ENCODE data around the gene GPX6.
"Not testable (repeated sequence)": the region's sequence is repeated elsewhere in the genome, so short reads cannot be mapped to it uniquely, and the experiment has no call there.

The GPX6 gene

DNA sequence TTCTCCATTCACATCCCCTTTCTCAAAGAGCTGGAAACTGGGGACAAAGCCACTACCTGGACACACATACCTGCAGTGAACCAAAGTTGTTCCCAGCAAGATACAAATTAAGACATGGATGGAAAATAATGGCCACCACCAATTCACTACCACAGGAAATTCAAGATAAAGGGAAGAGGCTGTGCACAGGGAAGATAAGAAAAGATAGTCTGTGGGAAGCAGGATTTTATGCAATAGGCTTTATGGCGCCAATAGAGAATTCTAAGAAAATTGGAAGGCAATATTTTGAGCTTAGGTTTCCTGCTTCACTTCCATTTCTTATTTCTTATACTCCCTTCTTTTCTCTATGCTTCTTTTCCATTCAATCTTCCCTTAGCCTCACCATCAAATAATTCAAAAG is 9.9 kb downstream of the GPX6 start:
- H3K4me3 ChIP-seq (replicated peaks; ENCODE audit: low read depth, low read length) = no peak overlapping the region
- DNase-seq (ENCODE audit: extremely low read depth, low read depth) = no peak
- TF ChIP-seq, protein P1, sequence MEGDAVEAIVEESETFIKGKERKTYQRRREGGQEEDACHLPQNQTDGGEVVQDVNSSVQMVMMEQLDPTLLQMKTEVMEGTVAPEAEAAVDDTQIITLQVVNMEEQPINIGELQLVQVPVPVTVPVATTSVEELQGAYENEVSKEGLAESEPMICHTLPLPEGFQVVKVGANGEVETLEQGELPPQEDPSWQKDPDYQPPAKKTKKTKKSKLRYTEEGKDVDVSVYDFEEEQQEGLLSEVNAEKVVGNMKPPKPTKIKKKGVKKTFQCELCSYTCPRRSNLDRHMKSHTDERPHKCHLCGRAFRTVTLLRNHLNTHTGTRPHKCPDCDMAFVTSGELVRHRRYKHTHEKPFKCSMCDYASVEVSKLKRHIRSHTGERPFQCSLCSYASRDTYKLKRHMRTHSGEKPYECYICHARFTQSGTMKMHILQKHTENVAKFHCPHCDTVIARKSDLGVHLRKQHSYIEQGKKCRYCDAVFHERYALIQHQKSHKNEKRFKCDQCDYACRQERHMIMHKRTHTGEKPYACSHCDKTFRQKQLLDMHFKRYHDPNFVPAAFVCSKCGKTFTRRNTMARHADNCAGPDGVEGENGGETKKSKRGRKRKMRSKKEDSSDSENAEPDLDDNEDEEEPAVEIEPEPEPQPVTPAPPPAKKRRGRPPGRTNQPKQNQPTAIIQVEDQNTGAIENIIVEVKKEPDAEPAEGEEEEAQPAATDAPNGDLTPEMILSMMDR (IDR thresholded peaks at IDR 0.05; ENCODE audit: low read depth, low read length, missing control alignments) = no peak

GRCh38 chr6:28502709-28503305 is 12.8 kb downstream of the GPX6 start:
- DNase-seq (ENCODE audit: extremely low read depth, low read depth); H3K4me3 ChIP-seq (replicated peaks; ENCODE audit: low read depth, low read length): not testable (repeated sequence)

- not testable (repeated sequence) for DNase-seq (ENCODE audit: extremely low read depth, low read depth); H3K4me3 ChIP-seq (replicated peaks; ENCODE audit: low read depth, low read length)
Observed at GRCh38 chr6:28502136-28502535, 13.5 kb downstream of the GPX6 start.

GRCh38 chr6:28501259-28501658 is 14.3 kb downstream of the GPX6 start:
- TF ChIP-seq, protein P1 (IDR thresholded peaks at IDR 0.05; ENCODE audit: low read depth, low read length, missing control alignments) = no peak
- no peak for DNase-seq (ENCODE audit: extremely low read depth, low read depth)
- H3K4me3 ChIP-seq (replicated peaks; ENCODE audit: low read depth, low read length) = no peak overlapping the region

DNA sequence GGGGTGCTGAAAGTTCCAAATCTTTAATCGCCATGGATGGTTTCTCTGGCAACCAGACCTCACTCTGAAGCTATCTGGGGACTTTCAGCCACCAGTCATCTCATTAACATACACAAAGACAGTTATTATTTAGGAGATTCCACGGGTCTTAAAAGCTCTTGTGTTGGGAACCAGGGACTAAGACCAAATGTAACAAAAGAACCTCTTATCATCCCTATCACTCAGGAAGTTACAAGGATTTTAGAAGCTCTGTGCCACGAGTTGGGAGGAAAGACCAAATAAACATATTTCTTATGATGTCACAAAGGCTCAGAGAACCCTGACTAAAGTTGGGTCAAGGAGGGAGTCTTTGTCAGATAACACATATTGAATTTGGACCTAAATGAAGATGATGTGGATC is 17.7 kb downstream of the GPX6 start:
- TF ChIP-seq, protein P1 (IDR thresholded peaks at IDR 0.05; ENCODE audit: low read depth, low read length, missing control alignments) = no peak
- DNase-seq (ENCODE audit: extremely low read depth, low read depth) = no peak
- no peak overlapping the region for H3K4me3 ChIP-seq (replicated peaks; ENCODE audit: low read depth, low read length)

DNA sequence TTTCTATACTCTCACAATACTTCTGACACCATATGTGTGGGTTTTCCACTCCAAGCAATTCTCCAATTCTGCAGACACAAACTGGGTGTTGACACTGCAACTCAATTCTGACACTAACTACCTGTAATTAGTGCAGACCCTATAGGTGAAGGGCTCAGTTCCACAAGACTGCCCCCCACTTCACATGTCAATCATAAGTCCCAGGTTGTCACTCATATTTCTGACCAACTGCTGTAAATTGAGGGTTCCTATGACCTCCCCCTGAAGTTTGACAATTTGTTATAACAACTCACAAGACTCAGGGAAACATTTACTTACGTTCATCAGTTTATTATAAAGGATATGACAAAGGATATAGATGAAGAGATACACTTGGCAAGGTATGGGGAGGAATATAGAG is 18.3 kb downstream of the GPX6 start:
- DNase-seq (ENCODE audit: extremely low read depth, low read depth) = no peak
- TF ChIP-seq, protein P1 (IDR thresholded peaks at IDR 0.05; ENCODE audit: low read depth, low read length, missing control alignments) = no peak

GRCh38 chr6:28496099-28496779 is 19.4 kb downstream of the GPX6 start:
- no peak overlapping the region for H3K4me3 ChIP-seq (replicated peaks; ENCODE audit: low read depth, low read length)
- no peak for DNase-seq (ENCODE audit: extremely low read depth, low read depth)
- TF ChIP-seq, protein P1 (IDR thresholded peaks at IDR 0.05; ENCODE audit: low read depth, low read length, missing control alignments) = no peak

More for the DNA sequence above, 18.3 kb downstream of the GPX6 start:
- H3K4me3 ChIP-seq (replicated peaks; ENCODE audit: low read depth, low read length) = no peak overlapping the region

GRCh38 chr6:28491984-28492317 is 23.6 kb downstream of the GPX6 start:
- TF ChIP-seq, protein P1 (IDR thresholded peaks at IDR 0.05; ENCODE audit: low read depth, low read length, missing control alignments) = no peak
- DNase-seq (ENCODE audit: extremely low read depth, low read depth) = no peak

More at GRCh38 chr6:28491984-28492317, 23.6 kb downstream of the GPX6 start:
- no peak overlapping the region for H3K4me3 ChIP-seq (replicated peaks; ENCODE audit: low read depth, low read length)
